Measurements from ENCODE around the gene TAPBPL. TPM values are rescaled to one million over a fixed set of nuclear protein-coding genes. Genes with fewer than 3 reads are reported as not detected.

The TAPBPL gene
- polyA plus RNA-seq, 1 donor (not counting 4 experiments of a cell fraction or from before 2014, with no cell fraction given): 4.8 TPM

DNA sequence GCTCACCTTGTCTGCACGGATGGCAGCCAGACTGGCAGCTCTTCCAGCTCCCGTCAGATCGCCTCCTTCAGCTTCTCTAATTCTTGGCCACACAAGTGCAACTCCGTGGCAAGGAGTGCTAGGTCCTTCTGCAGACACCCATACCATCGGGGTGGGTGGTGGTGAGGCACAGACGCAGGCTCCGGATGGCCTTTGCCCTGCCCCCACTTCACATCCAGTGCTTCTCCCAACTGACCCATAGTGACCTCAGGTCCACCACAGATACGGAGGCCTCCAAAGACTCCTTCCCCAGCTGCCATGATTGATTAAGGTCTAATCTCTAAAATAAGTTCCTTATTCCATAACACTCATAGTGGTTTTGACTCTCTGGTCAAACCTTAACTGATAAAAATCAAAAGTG, 27.0 kb upstream of the TAPBPL start:
- no peak overlapping the region for H3K27ac ChIP-seq (ENCODE audit: control insufficient read depth, insufficient read depth, low read length)
- no peaks in the 10 kb centered on the region for H4K20me1 ChIP-seq (ENCODE audit: control insufficient read depth, extremely low read depth, insufficient read depth, low read length)
- no peak for TF ChIP-seq EZH2 (IDR thresholded peaks at IDR 0.05; ENCODE audit: low read length)
- TF ChIP-seq, protein P1, sequence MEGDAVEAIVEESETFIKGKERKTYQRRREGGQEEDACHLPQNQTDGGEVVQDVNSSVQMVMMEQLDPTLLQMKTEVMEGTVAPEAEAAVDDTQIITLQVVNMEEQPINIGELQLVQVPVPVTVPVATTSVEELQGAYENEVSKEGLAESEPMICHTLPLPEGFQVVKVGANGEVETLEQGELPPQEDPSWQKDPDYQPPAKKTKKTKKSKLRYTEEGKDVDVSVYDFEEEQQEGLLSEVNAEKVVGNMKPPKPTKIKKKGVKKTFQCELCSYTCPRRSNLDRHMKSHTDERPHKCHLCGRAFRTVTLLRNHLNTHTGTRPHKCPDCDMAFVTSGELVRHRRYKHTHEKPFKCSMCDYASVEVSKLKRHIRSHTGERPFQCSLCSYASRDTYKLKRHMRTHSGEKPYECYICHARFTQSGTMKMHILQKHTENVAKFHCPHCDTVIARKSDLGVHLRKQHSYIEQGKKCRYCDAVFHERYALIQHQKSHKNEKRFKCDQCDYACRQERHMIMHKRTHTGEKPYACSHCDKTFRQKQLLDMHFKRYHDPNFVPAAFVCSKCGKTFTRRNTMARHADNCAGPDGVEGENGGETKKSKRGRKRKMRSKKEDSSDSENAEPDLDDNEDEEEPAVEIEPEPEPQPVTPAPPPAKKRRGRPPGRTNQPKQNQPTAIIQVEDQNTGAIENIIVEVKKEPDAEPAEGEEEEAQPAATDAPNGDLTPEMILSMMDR (optimal IDR thresholded peaks at IDR 0.05 in 1 of 3, IDR thresholded peaks at IDR 0.05 in 1 of 3, conservative IDR thresholded peaks at IDR 0.05 in 1 of 3; ENCODE audit: extremely low read depth in 1 of 3, insufficient read depth in 2 of 3, low read length in 3 of 3): no peak
- H3K4me3 ChIP-seq (ENCODE audit: control insufficient read depth in 2 of 3, extremely low read depth in 1 of 3, insufficient read depth in 2 of 3, low read depth in 1 of 3, low read length in 3 of 3): no peak overlapping the region
- DNase-seq (ENCODE audit: low read depth, low spot score) (no peak), FAIRE-seq (no peak)
- dilution Hi-C loops (cut with MboI; ENCODE audit: extremely low pct_ligation_motif_present, low sequenced_read_pairs): no loop called here
- H3K79me2 ChIP-seq (ENCODE audit: control insufficient read depth, insufficient read depth, low read length): no peaks in the 10 kb centered on the region
- H3K9ac ChIP-seq (ENCODE audit: control insufficient read depth, extremely low read depth, insufficient read depth, low read length): no peak overlapping the region
- H3K9me3 ChIP-seq (ENCODE audit: control insufficient read depth, low read depth, low read length): no peaks in the 10 kb centered on the region
- H3K4me1 ChIP-seq (ENCODE audit: control insufficient read depth, extremely low read depth, insufficient read depth, low read length): no peaks in the 10 kb centered on the region
- H3K27me3 ChIP-seq (ENCODE audit: control insufficient read depth, extremely low read depth, insufficient read depth, low read length): no peaks in the 10 kb centered on the region
- no peak overlapping the region for H2AFZ ChIP-seq (ENCODE audit: control insufficient read depth, low read length)
- no peak overlapping the region for H3K4me2 ChIP-seq (ENCODE audit: control insufficient read depth, extremely low read depth, insufficient read depth, low read depth, low read length)
- no peaks in the 10 kb centered on the region for H3K36me3 ChIP-seq (ENCODE audit: control insufficient read depth in 2 of 2, extremely low read depth in 1 of 2, insufficient read depth in 2 of 2, low read length in 2 of 2)
- H3K9me1 ChIP-seq (ENCODE audit: control insufficient read depth, extremely low read depth, insufficient read depth, low read length): no peaks in the 10 kb centered on the region

DNA sequence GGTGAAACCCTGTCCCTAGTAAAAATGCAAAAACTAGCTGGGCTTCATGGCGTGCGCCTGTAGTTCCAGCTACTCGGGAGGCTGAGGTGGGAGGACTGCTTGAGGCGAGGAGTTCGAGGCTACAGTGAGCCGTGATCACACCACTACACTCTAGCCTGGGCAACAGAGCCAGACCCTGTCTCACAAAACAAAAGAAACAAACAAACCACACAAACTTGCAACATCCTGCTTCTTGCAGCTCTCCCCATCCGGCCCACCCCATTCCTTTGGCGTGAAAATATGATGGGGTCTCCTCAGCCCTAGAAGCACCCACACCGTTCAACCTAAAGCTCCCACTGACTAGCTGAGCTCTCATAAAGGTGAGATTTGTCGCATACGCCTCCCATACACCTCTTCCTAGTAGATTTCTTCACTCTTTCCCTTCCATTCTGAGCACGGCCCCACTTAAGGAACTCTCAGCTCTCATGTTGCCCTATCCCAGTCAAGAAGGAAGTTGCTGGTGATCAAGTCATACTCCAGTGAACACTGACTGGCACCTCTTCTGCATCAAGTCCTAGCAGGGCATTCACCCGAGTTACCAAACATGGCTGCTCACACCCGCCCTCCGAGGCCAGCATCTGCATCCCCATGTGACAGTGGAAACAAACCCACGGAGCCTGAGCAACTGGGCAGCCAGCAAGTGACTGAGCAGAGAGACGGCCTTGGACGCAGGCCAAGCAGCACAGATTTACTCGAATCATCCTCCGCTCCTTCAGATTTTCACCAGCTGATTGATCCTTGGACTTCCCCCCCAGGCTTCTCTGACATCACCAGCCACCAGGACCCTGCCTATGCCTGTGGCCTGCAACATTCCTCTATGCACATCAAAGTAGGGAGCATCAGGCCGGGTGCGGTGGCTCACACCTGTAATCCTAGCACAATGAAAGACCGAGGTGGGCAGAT, 26.0 kb upstream of the TAPBPL start:
- Histone ChIP-seq H3K27ac (ENCODE audit: control insufficient read depth, insufficient read depth, low read length) (no peak overlapping the region), H3K4me1 (ENCODE audit: control insufficient read depth, extremely low read depth, insufficient read depth, low read length) (peaks cover 8% of the 10 kb centered on the region), H3K9ac (ENCODE audit: control insufficient read depth, extremely low read depth, insufficient read depth, low read length) (no peak overlapping the region), H4K20me1 (ENCODE audit: control insufficient read depth, extremely low read depth, insufficient read depth, low read length) (no peaks in the 10 kb centered on the region), H3K9me1 (ENCODE audit: control insufficient read depth, extremely low read depth, insufficient read depth, low read length) (no peaks in the 10 kb centered on the region), H3K9me3 (ENCODE audit: control insufficient read depth, low read depth, low read length) (no peaks in the 10 kb centered on the region), H3K27me3 (ENCODE audit: control insufficient read depth, extremely low read depth, insufficient read depth, low read length) (no peaks in the 10 kb centered on the region), H3K79me2 (ENCODE audit: control insufficient read depth, insufficient read depth, low read length) (no peaks in the 10 kb centered on the region), H3K4me2 (ENCODE audit: control insufficient read depth, extremely low read depth, insufficient read depth, low read depth, low read length) (no peak overlapping the region), H3K4me3 (ENCODE audit: control insufficient read depth in 2 of 3, extremely low read depth in 1 of 3, insufficient read depth in 2 of 3, low read depth in 1 of 3, low read length in 3 of 3) (no peak overlapping the region), H3K36me3 (ENCODE audit: control insufficient read depth in 2 of 2, extremely low read depth in 1 of 2, insufficient read depth in 2 of 2, low read length in 2 of 2) (no peaks in the 10 kb centered on the region), H2AFZ (ENCODE audit: control insufficient read depth, low read length) (no peak overlapping the region)
- DNase-seq (ENCODE audit: low read depth, low spot score) (no peak), FAIRE-seq (no peak)
- TF ChIP-seq EZH2 (IDR thresholded peaks at IDR 0.05; ENCODE audit: low read length): no peak
- TF ChIP-seq, protein P1 (optimal IDR thresholded peaks at IDR 0.05 in 1 of 3, IDR thresholded peaks at IDR 0.05 in 1 of 3, conservative IDR thresholded peaks at IDR 0.05 in 1 of 3; ENCODE audit: extremely low read depth in 1 of 3, insufficient read depth in 2 of 3, low read length in 3 of 3): no peak
- dilution Hi-C loops (cut with MboI; ENCODE audit: extremely low pct_ligation_motif_present, low sequenced_read_pairs): no loop called here
